Gastrocnemius medialis (tissue), 4 donors: Measurements from ENCODE around the gene EP400.

Source experiments
- POLR2A ChIP-seq, 2 donors: fragments of 450-650 bp; IDR thresholded peaks; one replicate each; pipeline ENCODE4 v1.6.1; 2017; ENCODE audit warnings: antibody characterized with exemption in 2 of 2, mild to moderate bottlenecking in 2 of 2, moderate library complexity in 2 of 2
- TF ChIP-seq, protein P1 (sequence below), 5 experiments: fragments of 450-650 bp in 3 of 5; fragments of 200-600 bp in 2 of 5; sonication (generic) in 2 of 5; IDR thresholded peaks in 4 of 5; conservative IDR thresholded peaks in 1 of 5; 1 replicate in 4 of 5; 2 replicates in 1 of 5; pipeline ENCODE4 v1.5.1; 2016 to 2019; ENCODE audit warnings: antibody characterized with exemption in 5 of 5, mild to moderate bottlenecking in 3 of 5, moderate library complexity in 3 of 5

DNA sequence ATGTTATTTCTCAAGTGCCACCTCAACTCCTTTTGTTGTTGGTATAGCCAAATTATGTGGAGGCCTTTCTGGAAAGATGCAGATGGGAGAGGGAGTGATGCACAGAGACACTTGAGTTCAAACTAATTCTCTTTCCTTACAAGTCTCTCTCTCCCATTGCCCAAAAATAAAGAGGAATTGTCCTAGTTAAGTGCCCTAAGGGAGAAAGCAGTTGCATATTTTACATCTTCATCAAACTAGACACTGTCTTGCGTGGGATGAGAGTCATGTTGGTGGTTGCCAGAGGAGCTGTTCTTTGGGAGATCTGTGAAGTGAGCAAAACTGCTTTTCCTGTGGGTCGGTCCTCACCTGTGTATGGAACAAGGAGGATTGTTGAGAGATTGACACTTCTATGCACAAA lies 72.2 kb downstream of the EP400 start:
- TF ChIP-seq POLR2A (IDR thresholded peaks at IDR 0.05): no peak
- TF ChIP-seq, protein P1, sequence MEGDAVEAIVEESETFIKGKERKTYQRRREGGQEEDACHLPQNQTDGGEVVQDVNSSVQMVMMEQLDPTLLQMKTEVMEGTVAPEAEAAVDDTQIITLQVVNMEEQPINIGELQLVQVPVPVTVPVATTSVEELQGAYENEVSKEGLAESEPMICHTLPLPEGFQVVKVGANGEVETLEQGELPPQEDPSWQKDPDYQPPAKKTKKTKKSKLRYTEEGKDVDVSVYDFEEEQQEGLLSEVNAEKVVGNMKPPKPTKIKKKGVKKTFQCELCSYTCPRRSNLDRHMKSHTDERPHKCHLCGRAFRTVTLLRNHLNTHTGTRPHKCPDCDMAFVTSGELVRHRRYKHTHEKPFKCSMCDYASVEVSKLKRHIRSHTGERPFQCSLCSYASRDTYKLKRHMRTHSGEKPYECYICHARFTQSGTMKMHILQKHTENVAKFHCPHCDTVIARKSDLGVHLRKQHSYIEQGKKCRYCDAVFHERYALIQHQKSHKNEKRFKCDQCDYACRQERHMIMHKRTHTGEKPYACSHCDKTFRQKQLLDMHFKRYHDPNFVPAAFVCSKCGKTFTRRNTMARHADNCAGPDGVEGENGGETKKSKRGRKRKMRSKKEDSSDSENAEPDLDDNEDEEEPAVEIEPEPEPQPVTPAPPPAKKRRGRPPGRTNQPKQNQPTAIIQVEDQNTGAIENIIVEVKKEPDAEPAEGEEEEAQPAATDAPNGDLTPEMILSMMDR (IDR thresholded peaks at IDR 0.05 in 4 of 5, conservative IDR thresholded peaks at IDR 0.05 in 1 of 5): no peak
